SK-N-SH (cell line): ENCODE results near the gene TIAM2. TPM values are rescaled to one million over a fixed set of nuclear protein-coding genes. Genes with fewer than 3 reads are reported as not detected.
A peak's percentile ranks its signal among the peaks of the same experiment; 100 is the strongest.

Source experiments
- CTCF ChIA-PET: fragments of 300-600, 350-600 bp; formaldehyde crosslinking; extraction: SDS; loops from one replicate; lab custom pipeline; 2021; lab: Yijun Ruan, JAX
- POLR2A ChIA-PET: fragments of 350-600 bp; sonication (Branson Sonifier 250); formaldehyde crosslinking; extraction: SDS; loops from one replicate; lab custom pipeline; 2020; ENCODE audit warnings: antibody characterized with exemption, inconsistent platforms; lab: Yijun Ruan, JAX
- DNase-seq: peaks from one replicate; pipeline ENCODE4 v3.0.0; 2012
- H2AFZ ChIP-seq: fragments of 200-600 bp; sonication (generic); 2 replicates; pipeline ENCODE4 v1.8.1; 2016; ENCODE audit warnings: antibody characterized with exemption, mild to moderate bottlenecking, low read depth
- H3F3A ChIP-seq: fragments of 200-600 bp; sonication (generic); replicated peaks from 2 replicates; pipeline ENCODE3; 2016; ENCODE audit warnings: antibody characterized with exemption, mild to moderate bottlenecking; ENCODE audit not compliant: insufficient read depth
- H3K27ac ChIP-seq, 2 experiments: fragments of 200-500 bp in 1 of 2; fragments of 200-600 bp in 1 of 2; sonication (Bioruptor generic) in 1 of 2; sonication (generic), shearing (Covaris generic) in 1 of 2; 2 replicates each; pipeline versions ENCODE4 v1.5.1 to v1.6.1; 2014 to 2016; ENCODE audit warnings: low read depth in 2 of 2, inconsistent platforms in 1 of 2, low read length in 1 of 2, mild to moderate bottlenecking in 1 of 2, mixed read lengths in 1 of 2
- H3K27me3 ChIP-seq: fragments of 200-600 bp; sonication (generic), shearing (Covaris generic); 2 replicates; pipeline ENCODE4 v1.6.1; 2016; ENCODE audit warnings: mixed run types; ENCODE audit not compliant: insufficient read depth
- H3K36me3 ChIP-seq, 2 experiments: fragments of 200-500 bp in 1 of 2; fragments of 200-600 bp in 1 of 2; sonication (Bioruptor generic) in 1 of 2; sonication (generic) in 1 of 2; replicated peaks in 1 of 2; 2 replicates each; pipeline versions ENCODE3 to v1.5.1; 2014 to 2016; ENCODE audit warnings: low read length in 1 of 2, mild to moderate bottlenecking in 1 of 2; ENCODE audit not compliant: insufficient read depth in 2 of 2, control insufficient read depth in 1 of 2
- H3K4me1 ChIP-seq, 2 experiments: fragments of 200-500 bp in 1 of 2; fragments of 200-600 bp in 1 of 2; sonication (Bioruptor generic) in 1 of 2; sonication (generic), shearing (Covaris generic) in 1 of 2; 2 replicates each; pipeline versions ENCODE4 v1.5.1 to v1.6.1; 2014 to 2016; ENCODE audit warnings: low read depth in 1 of 2, low read length in 1 of 2, mixed run types in 1 of 2; ENCODE audit not compliant: insufficient read depth in 2 of 2, control insufficient read depth in 1 of 2
- H3K4me2 ChIP-seq: fragments of 200-600 bp; sonication (generic), shearing (Covaris generic); 2 replicates; pipeline ENCODE4 v1.6.1; 2017; ENCODE audit warnings: mixed run types
- H3K4me3 ChIP-seq, 2 experiments: fragments of 200-500 bp in 1 of 2; fragments of 200-600 bp in 1 of 2; sonication (Bioruptor generic) in 1 of 2; sonication (generic), shearing (Covaris generic) in 1 of 2; 2 replicates each; pipeline versions ENCODE4 v1.5.1 to v1.8.1; 2014 to 2016; ENCODE audit warnings: low read depth in 2 of 2, inconsistent platforms in 1 of 2, low read length in 1 of 2, mild to moderate bottlenecking in 1 of 2, mixed read lengths in 1 of 2, moderate library complexity in 1 of 2
- H3K79me2 ChIP-seq: fragments of 200-600 bp; sonication (generic); 2 replicates; pipeline ENCODE4 v1.8.1; 2017; ENCODE audit warnings: mild to moderate bottlenecking; ENCODE audit not compliant: insufficient read depth
- H3K9ac ChIP-seq: fragments of 200-600 bp; sonication (generic); 2 replicates; pipeline ENCODE4 v1.6.1; 2017; ENCODE audit warnings: mixed run types
- H3K9me2 ChIP-seq: fragments of 200-600 bp; sonication (generic); 2 replicates; pipeline ENCODE4 v1.6.1; 2017; ENCODE audit warnings: mixed run types
- H3K9me3 ChIP-seq: fragments of 200-600 bp; sonication (generic); 2 replicates; pipeline ENCODE4 v1.6.1; 2017; ENCODE audit warnings: mixed run types, mild to moderate bottlenecking, moderate library complexity
- H4K20me1 ChIP-seq: fragments of 200-600 bp; sonication (generic); 2 replicates; pipeline ENCODE4 v1.6.1; 2017; ENCODE audit warnings: mild to moderate bottlenecking, mixed run types; ENCODE audit not compliant: insufficient read depth
- CHD2 ChIP-seq: fragments of 150-350 bp; IDR thresholded peaks from 2 replicates; pipeline ENCODE4 v1.6.1; 2018; ENCODE audit warnings: low read length; ENCODE audit not compliant: partially characterized antibody
- ELF1 ChIP-seq: IDR thresholded peaks from 2 replicates; pipeline ENCODE4 v1.4.0; 2012
- FOXM1 ChIP-seq: IDR thresholded peaks from 2 replicates; pipeline ENCODE4 v1.4.0; 2012; ENCODE audit warnings: low read depth, mild to moderate bottlenecking
- MXI1 ChIP-seq: IDR thresholded peaks from 2 replicates; pipeline ENCODE4 v1.6.1; 2012; ENCODE audit warnings: mild to moderate bottlenecking, low read depth, low read length, improper control_type of control experiment
- RAD21 ChIP-seq: IDR thresholded peaks from 2 replicates; pipeline ENCODE4 v1.6.1; 2012; ENCODE audit warnings: mild to moderate bottlenecking, low read length
- RCOR1 ChIP-seq: fragments of 150-350 bp; IDR thresholded peaks from 2 replicates; pipeline ENCODE4 v1.6.1; 2017; ENCODE audit warnings: antibody characterized with exemption, low read length
- RFX5 ChIP-seq: IDR thresholded peaks from 2 replicates; pipeline ENCODE4 v1.6.1; 2012; ENCODE audit warnings: mild to moderate bottlenecking, improper control_type of control experiment, low read length
- RXRA ChIP-seq: IDR thresholded peaks from 2 replicates; pipeline ENCODE4 v1.4.0; 2012; ENCODE audit warnings: low read depth, mild to moderate bottlenecking, borderline replicate concordance
- SIN3A ChIP-seq: IDR thresholded peaks from 2 replicates; pipeline ENCODE4 v1.6.1; 2012; ENCODE audit warnings: low read depth, mild to moderate bottlenecking, low read length, moderate library complexity, borderline replicate concordance
- TAF1 ChIP-seq: IDR thresholded peaks from 2 replicates; pipeline ENCODE4 v1.6.1; 2012; ENCODE audit warnings: low read depth, mild to moderate bottlenecking, low read length, moderate library complexity, borderline replicate concordance
- YY1 ChIP-seq: IDR thresholded peaks from 2 replicates; pipeline ENCODE4 v1.4.0; 2012; ENCODE audit warnings: low read depth, mild to moderate bottlenecking
- WGBS: methylation state at CpG from one replicate; pipeline ENCODE4 v1.1.6; 2017; ENCODE audit warnings: low lambda C conversion rate; 5-methylcytosine and 5-hydroxymethylcytosine counted together
- polyA plus RNA-seq, 3 experiments: library from polyadenylated mRNA; depleted of rRNA; stranded (reverse); fragments of >200 nt; gene quantifications; 2 replicates each; pipeline ENCODE4 v1.2.3, GENCODE V29; 2012
- TF ChIP-seq, protein P1 (sequence below): IDR thresholded peaks from 2 replicates; pipeline ENCODE4; 2012
- TF ChIP-seq, protein P2 (sequence below): fragments of 150-350 bp; IDR thresholded peaks from 2 replicates; pipeline ENCODE4 v1.6.1; 2017; ENCODE audit warnings: antibody characterized with exemption, low read length, low read depth, borderline replicate concordance
- TF ChIP-seq, protein P3 (sequence below): IDR thresholded peaks from 2 replicates; pipeline ENCODE4 v1.4.0; 2012; ENCODE audit warnings: low read depth
- TF ChIP-seq, protein P4 (sequence below): IDR thresholded peaks from 2 replicates; pipeline ENCODE4 v1.4.0; 2012; ENCODE audit warnings: low read depth, borderline replicate concordance
- TF ChIP-seq, protein P5 (sequence below): IDR thresholded peaks from 2 replicates; pipeline ENCODE4 v1.4.0; 2012; ENCODE audit warnings: low read depth, borderline replicate concordance

The TIAM2 gene
- polyA plus RNA-seq, 1 of the 3 experiments (the other 2 are of a cell fraction) = 13.6 TPM

DNA sequence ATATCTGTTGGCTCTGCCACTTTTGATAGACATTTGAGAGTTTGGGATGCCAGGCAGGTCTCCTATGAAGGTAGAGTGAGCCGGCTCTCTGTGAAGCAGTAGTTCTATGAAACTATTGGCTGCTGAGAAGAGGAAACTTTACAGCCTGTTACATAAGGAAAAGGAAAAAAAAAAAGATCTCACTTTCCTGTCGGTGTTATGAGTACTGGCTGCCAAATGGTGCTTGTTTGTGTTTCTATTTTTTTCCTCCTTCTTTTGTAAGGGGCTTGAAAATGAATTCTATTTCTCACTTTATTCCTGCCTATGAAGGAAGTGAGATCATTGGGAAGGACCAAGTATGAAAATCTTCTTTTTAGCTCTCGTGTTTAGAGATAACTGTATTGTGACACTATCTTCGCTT lies 195.6 kb downstream of the TIAM2 start:
- TF ChIP-seq TAF1 (no peak), RAD21 (no peak), SIN3A (no peak), RCOR1 (no peak), CHD2 (no peak), MXI1 (no peak), RFX5 (no peak), ELF1 (no peak), YY1 (no peak), RXRA (no peak), FOXM1 (no peak)
- TF ChIP-seq, protein P1, sequence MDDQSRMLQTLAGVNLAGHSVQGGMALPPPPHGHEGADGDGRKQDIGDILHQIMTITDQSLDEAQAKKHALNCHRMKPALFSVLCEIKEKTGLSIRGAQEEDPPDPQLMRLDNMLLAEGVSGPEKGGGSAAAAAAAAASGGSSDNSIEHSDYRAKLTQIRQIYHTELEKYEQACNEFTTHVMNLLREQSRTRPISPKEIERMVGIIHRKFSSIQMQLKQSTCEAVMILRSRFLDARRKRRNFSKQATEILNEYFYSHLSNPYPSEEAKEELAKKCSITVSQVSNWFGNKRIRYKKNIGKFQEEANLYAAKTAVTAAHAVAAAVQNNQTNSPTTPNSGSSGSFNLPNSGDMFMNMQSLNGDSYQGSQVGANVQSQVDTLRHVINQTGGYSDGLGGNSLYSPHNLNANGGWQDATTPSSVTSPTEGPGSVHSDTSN = no peak
- TF ChIP-seq, protein P2, sequence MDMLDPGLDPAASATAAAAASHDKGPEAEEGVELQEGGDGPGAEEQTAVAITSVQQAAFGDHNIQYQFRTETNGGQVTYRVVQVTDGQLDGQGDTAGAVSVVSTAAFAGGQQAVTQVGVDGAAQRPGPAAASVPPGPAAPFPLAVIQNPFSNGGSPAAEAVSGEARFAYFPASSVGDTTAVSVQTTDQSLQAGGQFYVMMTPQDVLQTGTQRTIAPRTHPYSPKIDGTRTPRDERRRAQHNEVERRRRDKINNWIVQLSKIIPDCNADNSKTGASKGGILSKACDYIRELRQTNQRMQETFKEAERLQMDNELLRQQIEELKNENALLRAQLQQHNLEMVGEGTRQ = no peak
- TF ChIP-seq, protein P3, sequence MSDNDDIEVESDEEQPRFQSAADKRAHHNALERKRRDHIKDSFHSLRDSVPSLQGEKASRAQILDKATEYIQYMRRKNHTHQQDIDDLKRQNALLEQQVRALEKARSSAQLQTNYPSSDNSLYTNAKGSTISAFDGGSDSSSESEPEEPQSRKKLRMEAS = no peak
- TF ChIP-seq, protein P4, sequence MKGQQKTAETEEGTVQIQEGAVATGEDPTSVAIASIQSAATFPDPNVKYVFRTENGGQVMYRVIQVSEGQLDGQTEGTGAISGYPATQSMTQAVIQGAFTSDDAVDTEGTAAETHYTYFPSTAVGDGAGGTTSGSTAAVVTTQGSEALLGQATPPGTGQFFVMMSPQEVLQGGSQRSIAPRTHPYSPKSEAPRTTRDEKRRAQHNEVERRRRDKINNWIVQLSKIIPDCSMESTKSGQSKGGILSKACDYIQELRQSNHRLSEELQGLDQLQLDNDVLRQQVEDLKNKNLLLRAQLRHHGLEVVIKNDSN = no peak
- TF ChIP-seq, protein P5, sequence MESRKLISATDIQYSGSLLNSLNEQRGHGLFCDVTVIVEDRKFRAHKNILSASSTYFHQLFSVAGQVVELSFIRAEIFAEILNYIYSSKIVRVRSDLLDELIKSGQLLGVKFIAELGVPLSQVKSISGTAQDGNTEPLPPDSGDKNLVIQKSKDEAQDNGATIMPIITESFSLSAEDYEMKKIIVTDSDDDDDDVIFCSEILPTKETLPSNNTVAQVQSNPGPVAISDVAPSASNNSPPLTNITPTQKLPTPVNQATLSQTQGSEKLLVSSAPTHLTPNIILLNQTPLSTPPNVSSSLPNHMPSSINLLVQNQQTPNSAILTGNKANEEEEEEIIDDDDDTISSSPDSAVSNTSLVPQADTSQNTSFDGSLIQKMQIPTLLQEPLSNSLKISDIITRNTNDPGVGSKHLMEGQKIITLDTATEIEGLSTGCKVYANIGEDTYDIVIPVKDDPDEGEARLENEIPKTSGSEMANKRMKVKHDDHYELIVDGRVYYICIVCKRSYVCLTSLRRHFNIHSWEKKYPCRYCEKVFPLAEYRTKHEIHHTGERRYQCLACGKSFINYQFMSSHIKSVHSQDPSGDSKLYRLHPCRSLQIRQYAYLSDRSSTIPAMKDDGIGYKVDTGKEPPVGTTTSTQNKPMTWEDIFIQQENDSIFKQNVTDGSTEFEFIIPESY = no peak
- ChIA-PET POLR2A (no interaction called here), CTCF (interaction anchor here (0.7 to 2.4 kb wide), 3 partner anchors 13 to 262 kb away, joined by 4 to 8 read pairs (median 5); no protein-coding TSS in a partner anchor)
- Histone ChIP-seq H3K4me2 (no peak overlapping the region; the same call in 1 of the 2 replicates), H3K9ac (no peak overlapping the region), H3K27ac (peak overlapping the region; percentile 93 to 95; a peak in 2 of 4 replicates), H3K36me3 (peaks cover 0 to 6% of the 10 kb centered on the region in 2 experiments), H3K79me2 (no peaks in the 10 kb centered on the region), H3K4me3 (no peak overlapping the region), H4K20me1 (no peaks in the 10 kb centered on the region), H2AFZ (no peak overlapping the region), H3K9me2 (no peaks in the 10 kb centered on the region), H3K4me1 (peaks cover 25 to 44% of the 10 kb centered on the region in 2 experiments), H3K27me3 (no peaks in the 10 kb centered on the region), H3K9me3 (no peaks in the 10 kb centered on the region), H3F3A (peaks cover 27% of the 10 kb centered on the region)
- WGBS = 91% methylated on average over 4 of the region's 4 CpGs
- no peak for DNase-seq
